ENCODE results near the gene MBD5. TPM values are rescaled to one million over a fixed set of nuclear protein-coding genes. Genes with fewer than 3 reads are reported as not detected.

Gene MBD5
- 137 TPM for total RNA-seq

DNA sequence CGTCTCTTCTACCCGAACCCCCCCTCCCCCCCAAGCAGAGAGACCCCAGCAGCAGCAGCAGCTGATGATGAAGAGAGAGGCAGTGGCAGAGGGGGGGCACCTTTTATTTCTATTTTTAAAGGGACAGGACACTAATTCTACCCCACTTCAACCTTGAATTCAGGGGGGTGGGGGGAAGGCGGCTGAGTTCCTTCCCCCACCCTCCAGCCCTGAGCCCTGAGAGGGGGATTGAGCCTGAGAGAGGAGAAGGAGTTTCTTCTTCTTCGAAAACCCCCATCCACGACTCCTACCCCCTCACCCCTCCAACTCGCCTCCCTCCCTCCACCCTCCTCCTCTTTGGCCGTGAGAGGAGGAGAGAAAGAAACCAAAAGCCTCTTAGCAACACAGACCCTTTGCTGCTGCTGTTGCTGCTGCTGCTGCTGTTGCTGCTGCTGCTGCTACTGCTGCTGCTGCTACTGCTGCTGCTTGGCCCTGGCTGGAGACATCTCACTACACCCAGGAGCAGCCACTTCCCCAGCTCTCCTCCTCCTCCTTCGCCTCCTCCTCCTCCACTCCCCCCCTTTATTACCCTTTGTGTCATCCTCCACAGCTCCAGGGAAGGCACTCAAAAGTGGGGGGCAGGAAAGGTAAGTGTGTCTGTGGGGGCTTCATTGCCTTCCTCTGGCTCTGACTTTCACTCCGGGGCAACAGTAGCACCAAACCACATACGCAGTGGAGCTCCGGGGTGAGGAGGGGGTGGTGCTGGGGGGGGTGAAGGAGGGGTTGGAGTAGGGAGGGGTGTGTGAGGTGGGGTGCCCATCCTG, at the start of gene MBD5:
Gene MBD5, plus strand, starts transcription at position 33 of the 803 bp plus-strand sequence.

DNA sequence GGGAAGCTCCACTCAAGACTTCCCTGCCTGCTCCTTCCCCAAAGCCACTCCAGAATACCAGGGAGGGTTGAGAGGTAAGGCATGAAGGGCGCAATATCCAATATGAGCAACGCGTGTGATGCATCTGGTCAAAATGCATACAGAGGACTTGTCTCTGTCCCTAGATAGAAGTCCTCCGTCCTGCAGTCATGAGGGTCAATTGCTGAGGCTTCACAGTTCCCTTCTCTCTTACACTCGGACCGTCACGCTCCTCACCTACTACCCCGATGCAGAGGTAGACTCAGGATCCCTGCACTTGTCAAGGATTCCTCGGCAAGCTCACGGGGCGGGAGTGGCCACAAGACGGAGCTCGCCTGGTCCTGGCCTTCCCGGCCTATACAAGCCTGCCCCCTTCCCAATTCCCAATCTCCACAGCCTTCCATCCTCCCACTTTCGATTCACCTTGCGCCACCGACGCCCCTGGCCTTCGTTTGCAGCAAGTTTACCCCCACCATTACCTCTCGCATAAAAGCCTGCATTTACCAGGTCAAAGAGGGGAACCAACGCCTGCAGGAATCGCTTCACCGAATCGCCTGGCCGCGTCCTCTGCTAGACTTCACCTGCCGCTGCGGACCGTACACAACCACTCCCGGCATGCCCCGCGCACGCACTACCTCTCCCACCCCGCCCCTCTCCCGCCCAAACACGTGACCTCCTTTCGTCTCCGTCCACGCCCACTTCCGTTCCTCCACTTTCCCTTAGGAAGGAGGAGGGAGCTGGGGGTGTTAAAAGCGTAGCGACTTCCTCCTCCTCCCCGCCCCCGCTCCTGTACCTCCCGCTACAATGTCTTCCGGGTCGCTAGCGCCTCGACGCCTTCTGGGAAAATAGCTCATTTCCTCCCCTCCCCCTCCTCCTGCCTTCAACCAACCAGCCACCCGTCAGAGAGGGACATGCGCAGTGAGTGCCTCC, 506 bp upstream of the MBD5 start, which contains the start of gene ORC4:
Gene ORC4, minus strand, starts transcription at position 627 of the 948 bp plus-strand sequence. CDS start 44,779 bp downstream, outside the sequence.

Small RNA genes within 50 kb of the gene (small RNA-seq; reads per million reads assigned to genes)
- not detected for gene RF00554 (ENCODE audit: low replicate concordance)

Other genes starting within 250 kb of the MBD5 start
- gene ACVR2A, start 176.1 kb upstream of the MBD5 start, total RNA-seq = 89.8 TPM
- 96.7 TPM for gene ORC4, start 354 bp upstream of the MBD5 start, total RNA-seq

Measured in parietal lobe (tissue), 2 donors.